ENCODE data around the gene EPHB3.

Gene EPHB3

DNA sequence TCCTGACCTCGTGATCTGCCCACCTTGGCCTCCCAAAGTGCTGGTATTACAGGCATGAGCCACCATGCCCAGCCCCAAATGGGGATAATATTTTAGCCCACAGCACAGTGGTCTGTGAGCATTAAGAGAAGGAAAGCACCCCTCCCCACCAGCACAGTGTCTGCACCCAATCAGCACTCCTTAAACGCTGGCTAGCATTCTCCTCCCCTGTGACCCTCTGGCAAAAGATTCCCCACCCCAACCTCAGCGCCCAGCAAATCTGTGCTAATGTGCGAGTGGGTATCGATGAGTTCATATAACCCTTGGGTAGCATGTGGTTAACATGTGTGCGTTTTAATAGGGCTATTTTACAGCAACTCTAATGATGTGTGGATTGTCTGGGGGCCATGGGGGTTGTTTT is 18.3 kb upstream of the EPHB3 start:
- no peak for DNase-seq (ENCODE audit: low read depth in 4 of 4, low spot score in 1 of 4)

DNA sequence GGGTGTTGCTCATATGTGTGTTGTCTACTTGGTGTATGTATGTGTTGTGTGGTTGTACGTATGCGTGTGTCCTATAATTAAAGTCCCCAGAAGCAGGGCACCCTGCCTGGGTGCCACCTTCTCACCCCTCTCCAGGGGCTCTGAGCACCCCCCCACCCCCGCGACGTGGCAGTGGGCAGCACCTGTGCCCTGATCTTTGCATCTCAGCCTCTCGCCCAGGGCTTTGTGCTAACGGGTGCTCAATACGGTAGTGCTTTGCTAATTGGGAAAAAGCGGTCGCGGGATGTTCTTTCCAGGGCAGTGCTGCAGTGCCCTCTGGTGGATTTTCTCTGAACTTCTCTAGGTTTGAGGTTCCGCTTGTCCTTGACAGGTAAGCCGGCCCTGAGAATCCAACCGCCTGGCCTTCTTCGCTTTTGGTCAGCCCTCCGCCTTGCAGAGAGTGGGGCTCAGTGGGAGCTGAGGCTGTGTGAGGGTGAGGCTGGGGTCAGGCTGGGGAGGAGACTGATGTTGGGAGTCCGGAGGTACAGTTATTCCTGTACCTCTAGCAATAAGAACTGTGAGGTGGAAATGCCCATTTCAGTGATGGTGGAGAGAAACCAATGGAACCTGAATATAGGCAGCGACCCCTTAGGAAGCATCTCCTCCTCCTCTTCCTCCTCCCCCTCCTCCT is 17.6 kb upstream of the EPHB3 start:
- peak; percentile 50 to 65 (median 60) for DNase-seq (ENCODE audit: low read depth in 4 of 4, low spot score in 1 of 4)

DNA sequence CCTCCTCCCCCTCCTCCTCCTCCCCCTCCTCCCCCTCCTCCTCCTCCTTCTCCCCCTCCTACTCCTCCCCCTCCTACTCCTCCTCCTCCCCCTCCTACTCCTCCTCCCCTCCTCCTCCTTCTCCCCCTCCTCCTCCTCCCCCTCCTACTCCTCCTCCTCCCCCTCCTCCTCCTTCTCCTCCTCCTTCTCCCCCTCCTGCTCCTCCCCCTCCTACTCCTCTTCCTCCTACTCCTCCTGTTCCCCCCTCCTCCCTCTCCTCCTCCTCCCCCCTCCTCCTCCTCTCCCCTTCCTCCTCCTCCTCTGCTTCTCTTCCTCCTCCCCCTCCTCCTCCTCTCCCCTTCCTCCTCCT is 17.1 kb upstream of the EPHB3 start:
- no peak for DNase-seq (ENCODE audit: low read depth in 4 of 4, low spot score in 1 of 4)

DNA sequence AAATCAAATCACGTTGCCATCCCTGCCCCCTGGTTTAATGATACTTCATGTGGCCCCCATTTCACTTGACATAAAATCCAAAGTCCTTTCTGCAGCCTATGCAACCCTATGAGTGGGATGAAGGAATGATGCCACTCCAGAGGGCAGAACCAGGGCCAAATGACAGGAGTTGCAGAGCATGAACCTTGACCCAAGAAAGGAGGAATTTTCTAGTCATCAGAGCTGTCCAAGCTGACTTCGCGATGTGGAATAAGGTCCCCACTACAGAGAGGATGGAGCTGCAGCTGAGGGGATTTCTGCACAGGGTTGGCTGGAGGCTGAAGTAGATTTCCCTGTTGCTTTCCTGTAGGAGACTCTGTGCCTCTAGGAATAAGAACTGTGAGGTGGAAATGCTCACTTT is 15.8 kb upstream of the EPHB3 start:
- no peak for DNase-seq (ENCODE audit: low read depth in 4 of 4, low spot score in 1 of 4)

DNA sequence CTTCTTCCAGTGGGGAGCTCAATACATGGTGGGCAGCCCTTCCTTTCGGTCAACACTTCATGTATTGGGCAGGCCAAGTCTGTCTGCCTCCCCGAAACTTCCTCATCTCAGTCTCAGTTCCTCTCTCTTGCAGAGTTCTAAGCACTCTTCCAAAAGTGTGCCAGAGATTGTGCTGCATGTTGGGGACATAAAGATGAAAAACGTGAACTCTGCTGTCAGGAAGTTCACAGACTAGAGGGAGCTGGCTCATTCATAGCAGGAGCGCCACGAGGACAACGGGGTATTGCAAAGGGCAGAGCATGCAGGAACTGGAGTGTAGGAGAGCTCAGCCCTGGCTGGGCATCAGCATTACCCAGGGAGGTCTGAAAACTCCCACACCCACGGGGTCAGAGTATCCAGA is 15.3 kb upstream of the EPHB3 start:
- no peak for DNase-seq (ENCODE audit: low read depth in 4 of 4, low spot score in 1 of 4)

DNA sequence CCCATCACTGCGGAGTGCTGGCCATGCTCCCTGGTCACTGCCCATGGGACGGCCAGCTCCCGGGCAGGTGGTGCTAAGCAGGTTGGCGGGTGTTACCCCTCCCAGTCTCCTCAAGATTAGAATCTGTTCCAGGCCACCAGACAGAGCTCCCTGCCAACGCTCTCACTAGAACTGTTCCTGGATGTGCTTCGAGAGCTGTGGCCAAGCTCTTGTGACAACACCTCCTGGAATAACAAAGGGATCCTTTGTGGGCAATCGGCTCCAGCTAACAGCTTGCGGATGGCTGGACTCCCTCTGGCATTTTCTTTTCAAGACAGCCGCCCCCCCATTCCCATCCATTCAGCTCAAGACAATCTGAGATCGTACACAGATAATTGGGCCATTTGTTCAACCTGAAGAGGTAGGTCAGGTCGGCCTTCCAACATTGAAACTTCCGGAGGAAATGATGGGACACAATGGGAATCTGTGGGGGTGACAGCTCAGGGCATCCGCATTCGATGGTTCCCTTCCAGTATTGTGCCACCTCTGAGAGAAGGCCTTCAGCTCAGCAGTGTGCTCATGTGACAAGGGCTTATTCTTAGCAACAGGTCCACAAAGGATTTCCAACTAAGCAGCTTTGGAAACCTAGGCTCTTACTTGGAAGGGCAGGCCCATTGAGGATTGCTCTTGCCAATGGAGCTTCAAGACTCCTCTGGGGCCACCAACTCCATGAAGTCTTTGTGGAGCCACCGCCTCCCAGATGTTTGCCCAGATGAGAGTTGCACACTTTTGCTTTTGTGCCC is 11.6 kb upstream of the EPHB3 start:
- no peak for DNase-seq (ENCODE audit: low read depth in 4 of 4, low spot score in 1 of 4)

DNA sequence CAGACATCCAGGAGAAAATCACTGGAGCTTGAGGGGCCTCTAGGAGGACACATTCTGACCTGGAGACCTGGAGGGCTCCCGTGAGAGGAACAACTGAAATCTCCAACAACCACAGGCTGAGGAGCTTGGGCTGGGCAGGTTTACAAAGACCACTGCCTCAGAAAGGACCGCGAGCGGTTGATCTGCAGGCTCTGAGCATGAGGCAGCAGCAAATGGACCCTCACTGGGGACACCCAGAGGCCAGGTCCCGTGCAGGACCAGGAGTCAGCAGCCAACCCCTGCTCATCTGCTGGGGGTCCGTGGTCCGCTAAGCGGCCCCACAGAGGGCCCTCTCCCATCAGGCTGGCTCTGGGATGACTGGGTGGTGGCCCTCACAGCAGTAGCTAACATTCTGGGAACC is 10.5 kb upstream of the EPHB3 start:
- no peak for DNase-seq (ENCODE audit: low read depth in 4 of 4, low spot score in 1 of 4)

DNA sequence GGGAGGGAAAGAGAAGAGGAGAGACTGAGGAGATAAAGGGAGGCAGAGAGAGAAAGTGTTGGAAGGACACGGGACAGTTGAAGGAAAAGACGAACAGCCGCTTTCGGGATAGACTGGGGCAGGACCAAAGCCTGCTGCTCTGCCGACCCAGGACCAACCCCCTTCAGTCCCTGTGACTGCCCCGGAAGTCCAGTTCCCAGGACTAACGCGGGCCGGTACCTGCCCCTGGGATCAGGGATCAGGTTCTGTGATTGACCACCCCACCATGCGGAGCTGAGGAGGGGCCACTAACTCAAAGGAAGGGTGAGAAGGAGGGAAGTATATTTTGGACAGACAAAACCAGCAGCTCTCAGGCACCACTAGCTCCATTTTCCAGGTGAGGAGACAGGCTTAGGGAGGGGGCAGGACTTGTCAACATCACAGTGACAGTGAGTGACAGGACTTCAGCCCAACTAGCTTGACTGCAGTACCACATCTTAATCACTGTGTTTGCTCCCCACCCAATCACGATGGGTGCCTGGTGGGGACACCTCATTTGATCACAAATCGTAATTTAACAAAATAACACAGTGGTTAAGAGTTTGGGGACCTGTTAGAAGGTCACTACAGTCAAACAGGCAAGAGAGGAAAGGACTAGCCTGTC is 9.8 kb upstream of the EPHB3 start:
- DNase-seq (ENCODE audit: low read depth in 4 of 4, low spot score in 1 of 4) = no peak

DNA sequence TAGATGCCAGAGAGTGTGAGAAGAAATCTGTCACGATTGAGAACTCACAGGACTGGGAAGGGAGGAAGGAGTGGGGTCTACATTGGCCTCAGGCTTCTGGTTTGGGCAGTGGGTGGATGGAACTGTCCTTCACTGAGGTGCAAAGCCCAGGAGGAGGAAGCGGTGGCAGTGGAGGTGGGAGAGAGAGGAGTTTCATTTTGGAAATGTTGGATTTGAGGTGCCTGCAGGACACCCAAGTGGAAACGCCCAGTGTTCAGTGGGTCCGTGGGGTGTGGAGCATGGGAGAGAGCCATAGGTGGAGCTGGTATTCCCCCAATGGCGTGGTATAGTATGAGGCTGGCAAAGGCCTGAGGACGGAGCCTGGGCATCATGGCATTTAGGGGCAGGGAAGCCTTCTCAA is 9.3 kb upstream of the EPHB3 start:
- no peak for DNase-seq (ENCODE audit: low read depth in 4 of 4, low spot score in 1 of 4)

DNA sequence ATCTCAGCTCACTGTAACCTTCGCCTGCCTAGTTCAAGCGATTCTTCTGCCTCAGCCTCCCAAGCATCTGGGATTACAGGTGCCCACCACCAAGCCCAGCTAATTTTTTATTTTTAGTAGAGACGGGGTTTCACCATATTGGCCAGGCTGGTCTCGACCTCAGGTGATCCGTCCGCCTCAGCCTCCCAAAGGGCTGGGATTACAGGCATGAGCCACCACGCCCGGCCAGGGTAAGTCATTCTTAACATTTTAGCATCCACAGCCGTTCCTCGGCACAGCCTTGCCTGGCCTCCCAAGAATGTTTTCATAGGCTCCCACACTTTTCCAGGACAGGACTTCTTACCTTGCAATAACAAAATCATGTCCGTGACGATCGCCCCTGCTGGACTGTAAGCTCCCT is 8.7 kb upstream of the EPHB3 start:
- no peak for DNase-seq (ENCODE audit: low read depth in 4 of 4, low spot score in 1 of 4)

DNA sequence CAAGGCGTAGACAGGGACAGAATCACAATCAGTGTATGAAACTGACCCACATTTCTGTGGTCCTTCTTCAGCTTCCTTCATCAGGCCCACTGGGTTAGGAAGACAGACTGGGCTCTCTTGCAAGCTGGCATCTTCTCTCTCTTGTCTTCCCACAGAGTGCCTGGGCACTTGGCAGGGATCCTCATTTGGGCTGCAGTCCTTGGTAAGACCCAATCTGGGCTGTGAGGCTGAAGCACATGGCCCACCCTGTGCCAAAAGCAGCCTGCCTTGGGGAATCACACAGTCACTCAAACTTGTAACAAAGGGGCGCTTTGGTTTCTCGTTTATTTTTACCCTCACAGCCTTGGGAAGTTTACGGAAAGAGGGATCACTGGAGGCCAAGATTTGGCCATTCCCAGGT is 8.2 kb upstream of the EPHB3 start:
- no peak for DNase-seq (ENCODE audit: low read depth in 4 of 4, low spot score in 1 of 4)

DNA sequence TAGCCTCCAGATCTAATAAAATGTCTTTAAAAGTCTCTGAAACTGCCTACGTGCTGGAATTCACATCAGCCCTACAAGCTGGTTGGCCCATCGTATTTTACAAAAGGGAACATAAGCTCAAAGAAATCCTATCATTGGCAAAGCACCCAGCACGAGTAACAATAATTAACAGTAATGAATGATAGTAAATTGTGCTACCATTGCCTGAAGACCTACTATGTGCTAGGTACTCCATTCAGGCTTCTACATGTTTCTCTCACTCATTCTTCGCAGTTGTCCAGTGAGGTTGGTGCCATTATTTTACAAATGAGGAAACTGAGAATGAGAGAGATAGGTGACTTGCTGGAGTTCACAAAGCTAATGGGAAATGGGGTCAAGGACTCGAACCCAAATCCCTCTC is 7.1 kb upstream of the EPHB3 start:
- no peak for DNase-seq (ENCODE audit: low read depth in 4 of 4, low spot score in 1 of 4)

DNA sequence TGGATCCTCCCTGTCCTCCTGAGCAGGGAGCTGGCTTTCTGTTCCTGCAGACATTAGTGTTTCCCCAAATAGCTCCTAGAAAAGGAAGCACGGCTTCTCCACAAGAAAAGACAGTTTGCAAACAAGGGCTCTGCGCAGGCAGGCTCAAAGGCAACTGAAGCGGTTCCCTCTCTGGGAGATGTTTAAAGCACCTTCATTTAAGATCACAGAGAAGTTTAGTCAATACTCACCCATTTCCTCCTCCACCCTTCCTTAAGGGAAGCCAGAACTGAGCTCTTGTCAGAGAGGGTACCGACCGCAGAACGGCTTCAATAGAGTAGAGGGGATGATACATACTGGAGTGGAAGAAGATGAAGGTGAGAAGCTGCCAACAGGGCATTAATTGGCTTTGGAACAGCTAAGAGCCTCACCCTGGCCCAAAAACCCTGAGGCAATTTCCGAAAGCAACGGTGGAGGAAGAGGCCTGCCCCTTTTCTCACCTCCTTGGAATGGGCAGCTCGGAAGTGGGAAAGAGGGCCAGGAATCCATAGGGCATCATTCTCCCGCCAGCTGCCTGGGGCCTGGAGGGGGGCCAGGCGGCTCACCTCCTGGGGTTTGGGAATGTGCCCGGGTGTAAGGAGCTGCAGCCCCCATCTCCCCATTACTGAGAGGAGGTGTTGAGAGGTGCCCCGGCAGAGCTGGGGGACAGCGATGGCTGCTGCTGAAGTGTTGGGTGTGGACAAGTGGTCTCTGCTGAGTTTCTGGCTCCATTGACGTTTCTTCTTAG is 4.8 kb upstream of the EPHB3 start:
- no peak for DNase-seq (ENCODE audit: low read depth in 4 of 4, low spot score in 1 of 4)

DNA sequence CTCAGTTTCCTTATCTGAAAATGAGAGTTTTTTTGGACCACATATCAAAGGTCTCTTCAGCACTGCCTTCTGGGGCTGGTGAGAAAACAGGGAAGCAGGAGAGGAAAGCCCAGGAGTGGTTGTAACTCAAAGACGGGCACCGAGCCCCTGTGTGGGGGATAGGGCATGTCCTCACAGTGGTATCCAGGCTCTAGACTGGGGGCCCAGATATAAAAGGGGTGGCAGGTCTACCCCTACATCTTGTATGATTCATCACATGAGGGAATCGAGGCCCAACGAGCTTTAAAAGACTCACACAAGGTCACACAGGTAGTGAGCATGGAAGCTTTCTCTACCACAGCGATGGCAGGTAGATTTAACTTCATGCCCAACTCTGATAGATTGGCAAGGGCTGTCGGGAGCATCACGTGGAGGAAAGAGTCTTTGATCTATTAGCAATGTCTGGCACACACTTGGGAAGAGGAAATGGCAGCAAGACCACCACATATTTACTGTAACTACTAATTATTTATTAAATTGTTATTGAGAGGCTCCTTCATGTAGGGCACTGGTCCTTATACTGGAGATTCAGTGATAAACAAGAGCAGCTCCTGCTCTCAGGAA is 4.1 kb upstream of the EPHB3 start:
- no peak for DNase-seq (ENCODE audit: low read depth in 4 of 4, low spot score in 1 of 4)

DNA sequence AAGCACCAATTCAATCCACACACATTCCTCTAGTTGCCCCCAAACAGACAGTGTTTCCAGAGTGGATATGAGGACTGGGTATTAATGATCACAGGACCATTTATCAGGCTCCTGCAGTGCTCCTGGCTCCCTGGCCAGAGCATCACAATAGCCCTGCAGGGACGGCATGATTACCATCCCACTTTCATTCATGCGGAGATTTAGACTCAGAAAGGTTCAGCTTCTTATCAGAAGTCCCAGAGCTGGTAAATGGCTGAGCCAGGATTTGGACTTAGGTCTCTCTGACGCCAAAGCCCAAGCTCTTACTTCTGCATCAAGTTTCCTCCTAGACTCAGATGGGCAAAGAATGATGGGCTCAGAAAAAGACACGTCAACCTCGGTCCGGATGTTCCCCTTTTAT is 2.9 kb upstream of the EPHB3 start:
- no peak for DNase-seq (ENCODE audit: low read depth in 4 of 4, low spot score in 1 of 4)

DNA sequence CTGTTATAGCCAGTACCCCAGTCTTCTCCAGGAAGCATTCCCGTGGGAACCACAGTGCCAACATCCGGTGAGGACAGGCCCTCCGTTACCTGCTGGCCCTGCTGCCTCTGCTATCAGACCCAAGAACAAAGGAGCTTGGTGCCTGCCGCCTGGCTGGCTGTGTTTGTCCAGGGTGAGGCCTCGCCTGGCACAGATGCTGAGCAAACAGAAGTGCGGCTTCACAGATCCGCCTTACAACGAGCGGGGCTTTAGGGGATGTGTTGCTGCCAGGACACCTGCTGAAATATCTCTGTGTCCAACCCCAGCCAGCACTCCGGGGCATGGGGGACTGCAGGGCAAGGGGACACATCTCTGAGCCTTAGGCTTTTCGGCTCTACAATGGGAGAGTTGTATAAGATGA is 2.2 kb upstream of the EPHB3 start:
- no peak for DNase-seq (ENCODE audit: low read depth in 4 of 4, low spot score in 1 of 4)

DNA sequence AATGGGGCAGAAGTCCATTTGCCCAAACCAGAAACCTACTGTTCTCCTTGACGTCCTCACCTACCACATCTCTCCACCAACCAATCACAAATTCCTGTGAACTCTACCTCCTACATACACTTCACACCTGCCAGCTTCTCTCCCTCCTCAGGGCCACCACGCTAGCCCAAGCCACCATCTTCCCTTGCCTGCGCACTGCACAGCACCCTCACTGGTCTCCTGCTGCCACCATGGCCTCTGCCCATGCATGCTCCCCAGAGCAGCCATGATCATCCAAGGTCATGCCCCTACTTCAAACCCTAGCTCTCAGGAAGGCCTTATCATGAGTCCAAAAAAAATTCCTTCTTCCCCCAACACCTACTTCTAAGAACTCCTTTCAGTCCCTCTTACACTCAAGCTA is 1.1 kb upstream of the EPHB3 start:
- no peak for DNase-seq (ENCODE audit: low read depth in 4 of 4, low spot score in 1 of 4)

DNA sequence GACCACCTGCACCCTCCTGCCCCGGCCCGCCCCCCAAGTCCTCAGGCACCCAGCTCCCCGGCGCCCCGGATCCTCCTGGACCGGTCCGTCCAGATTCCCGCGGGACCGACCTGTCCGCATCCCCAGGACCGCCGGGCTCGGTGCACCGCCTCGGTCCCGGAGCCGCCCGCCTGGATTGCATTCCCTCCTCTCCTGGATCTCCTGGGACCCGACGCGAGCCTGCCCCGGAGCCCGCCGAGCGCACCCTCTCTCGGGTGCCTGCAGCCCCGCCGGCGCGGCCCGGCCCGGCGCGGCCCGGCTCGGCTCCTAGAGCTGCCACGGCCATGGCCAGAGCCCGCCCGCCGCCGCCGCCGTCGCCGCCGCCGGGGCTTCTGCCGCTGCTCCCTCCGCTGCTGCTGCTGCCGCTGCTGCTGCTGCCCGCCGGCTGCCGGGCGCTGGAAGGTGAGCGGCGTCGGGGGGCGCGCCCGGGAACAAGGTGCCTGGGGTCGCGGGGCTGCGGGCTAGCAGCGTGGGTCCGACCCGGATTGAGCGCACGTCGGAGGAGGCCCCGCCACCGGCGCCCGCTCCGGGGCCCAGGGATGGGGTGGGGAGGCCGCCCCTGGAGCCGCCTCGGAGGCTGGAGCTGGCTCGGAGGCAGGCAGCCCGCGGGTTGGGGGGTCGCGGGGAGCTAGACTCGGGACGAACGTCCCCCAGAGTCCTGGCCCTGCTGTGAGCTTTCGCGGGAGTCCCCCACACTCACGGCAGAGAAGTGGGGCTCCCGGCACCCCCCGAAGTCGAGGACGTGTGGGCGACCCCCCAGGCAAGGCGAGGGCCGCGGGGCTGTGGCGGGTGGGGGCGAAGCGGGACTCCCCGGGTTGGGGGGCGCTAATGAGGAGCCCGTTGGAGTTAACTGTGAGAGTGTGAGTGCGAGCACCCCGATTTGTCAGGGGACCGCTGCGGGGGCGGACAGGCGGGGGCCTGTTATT is 610 bp downstream of the EPHB3 start:
- no peak for DNase-seq (ENCODE audit: low read depth in 4 of 4, low spot score in 1 of 4)

DNA sequence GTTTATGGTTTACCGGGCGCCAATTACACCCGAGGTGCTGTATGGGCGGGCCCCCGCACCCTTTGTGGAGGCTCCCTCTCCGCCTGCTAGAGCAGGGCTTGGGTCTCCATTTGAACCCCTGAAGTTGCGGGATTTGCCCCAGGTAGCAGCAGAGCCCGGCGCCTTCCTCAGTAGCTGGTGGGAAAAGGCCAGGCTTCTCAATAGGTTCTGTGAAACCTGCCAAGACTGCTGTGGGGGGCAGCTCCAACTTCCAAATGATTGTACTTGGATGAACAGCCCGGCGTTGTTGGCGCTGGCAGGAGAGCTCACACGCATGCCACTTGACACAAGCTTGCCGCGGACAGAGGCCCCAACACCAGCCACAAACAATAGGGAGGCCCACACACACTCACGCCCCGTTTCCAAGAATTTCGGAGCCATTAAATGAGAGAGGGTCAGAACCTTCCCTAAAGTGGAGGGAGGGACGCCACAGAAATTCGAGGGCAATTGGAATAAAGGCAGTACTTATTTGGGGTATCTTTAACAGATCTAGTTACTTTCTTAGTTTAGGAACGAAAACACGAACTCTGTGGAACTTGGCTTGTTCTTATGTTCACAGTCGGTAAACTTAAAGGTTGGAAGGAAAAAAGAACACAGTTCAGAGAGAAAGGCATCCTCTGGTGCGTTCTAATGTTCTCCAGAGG is 1.4 kb downstream of the EPHB3 start:
- DNase-seq (ENCODE audit: low read depth in 4 of 4, low spot score in 1 of 4) = no peak

DNA sequence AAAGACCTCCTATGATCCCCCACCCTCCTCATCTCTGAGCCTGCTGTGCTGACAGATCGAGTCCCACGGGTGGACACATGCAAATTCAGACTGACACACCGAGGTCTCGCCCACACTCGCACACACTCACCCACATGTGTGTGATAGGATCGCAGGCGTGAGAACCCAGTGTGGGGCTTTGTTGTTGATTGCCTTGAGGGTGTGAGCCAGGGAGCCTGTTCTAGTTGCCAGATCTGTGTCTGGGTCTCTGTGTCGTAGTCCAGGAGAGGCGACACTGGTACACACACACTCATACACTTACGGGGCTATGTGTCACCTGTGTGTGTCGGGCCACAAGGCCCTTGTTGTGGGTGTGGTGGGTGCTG is 2.0 kb downstream of the EPHB3 start:
- no peak for DNase-seq (ENCODE audit: low read depth in 4 of 4, low spot score in 1 of 4)

Measured in stimulated activated CD4-positive, alpha-beta T cell treated with anti-CD3 and anti-CD28 coated beads, Interleukin-1b, Interleukin-23, amount 100 ng/mL, for 24 hours (primary cell).